NB4 (cell line): ENCODE measurements around the gene SLC12A7.
A peak's percentile ranks its signal among the peaks of the same experiment; 100 is the strongest.

Source experiments
- DNase-seq: peaks from one replicate; pipeline ENCODE4 v3.0.0; 2010; ENCODE audit warnings: low read depth
- H3K4me3 ChIP-seq: one replicate; pipeline ENCODE4 v1.5.1; 2011; ENCODE audit warnings: mild to moderate bottlenecking, low read depth, low read length, moderate library complexity
- MAX ChIP-seq: IDR thresholded peaks from 2 replicates; pipeline ENCODE4 v1.6.1; 2011; ENCODE audit warnings: low read depth, low read length
- MYC ChIP-seq: IDR thresholded peaks from 2 replicates; pipeline ENCODE4 v1.6.1; 2011; ENCODE audit warnings: low read depth, low read length
- POLR2A ChIP-seq: IDR thresholded peaks from 2 replicates; pipeline ENCODE4 v1.6.1; 2011; ENCODE audit warnings: mild to moderate bottlenecking; ENCODE audit not compliant: insufficient read length; ENCODE audit errors: extremely low read depth
- TF ChIP-seq, protein P1 (sequence below): IDR thresholded peaks from one replicate; pipeline ENCODE4 v1.5.1; 2012; ENCODE audit warnings: low read depth, low read length

The SLC12A7 gene

DNA sequence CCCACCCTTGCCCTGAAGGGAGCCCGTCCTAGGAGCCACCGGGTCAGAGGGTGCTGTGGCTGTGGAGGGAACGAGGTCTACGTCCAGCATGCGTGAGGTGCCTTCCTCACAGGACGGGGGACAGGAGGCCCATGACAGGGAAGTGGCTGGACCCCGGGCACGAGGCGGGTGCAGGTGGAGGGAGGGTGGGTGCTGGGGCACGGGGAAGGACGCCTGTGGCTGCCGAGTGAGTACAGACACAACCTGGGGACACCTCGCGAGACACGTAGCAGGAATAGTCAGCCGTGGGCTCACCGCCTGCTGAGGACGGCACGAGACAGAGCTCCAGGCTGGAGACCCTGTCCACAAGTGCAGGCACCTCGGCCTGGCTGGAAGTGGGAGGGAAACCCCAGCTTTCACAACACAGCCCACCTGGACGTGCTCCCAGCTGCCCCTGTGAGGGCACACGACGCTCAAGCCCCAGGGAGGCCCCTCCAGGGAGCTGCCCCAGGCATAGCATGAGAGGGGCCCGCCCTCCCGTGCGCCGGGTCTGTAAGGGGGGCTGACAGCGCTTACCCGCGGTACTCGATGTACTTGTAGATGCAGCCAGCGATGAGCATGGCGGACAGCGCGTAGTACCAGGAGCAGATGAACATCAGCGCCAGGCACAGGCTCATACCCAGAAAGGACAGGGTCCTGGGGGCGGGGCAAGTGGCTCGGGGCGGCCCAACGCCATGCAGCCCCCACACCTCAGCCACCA, 36.9 kb downstream of the SLC12A7 start:
- no peak overlapping the region for H3K4me3 ChIP-seq
- DNase-seq = no peak
- TF ChIP-seq POLR2A (no peak), MAX (no peak), MYC (no peak)
- TF ChIP-seq, protein P1, sequence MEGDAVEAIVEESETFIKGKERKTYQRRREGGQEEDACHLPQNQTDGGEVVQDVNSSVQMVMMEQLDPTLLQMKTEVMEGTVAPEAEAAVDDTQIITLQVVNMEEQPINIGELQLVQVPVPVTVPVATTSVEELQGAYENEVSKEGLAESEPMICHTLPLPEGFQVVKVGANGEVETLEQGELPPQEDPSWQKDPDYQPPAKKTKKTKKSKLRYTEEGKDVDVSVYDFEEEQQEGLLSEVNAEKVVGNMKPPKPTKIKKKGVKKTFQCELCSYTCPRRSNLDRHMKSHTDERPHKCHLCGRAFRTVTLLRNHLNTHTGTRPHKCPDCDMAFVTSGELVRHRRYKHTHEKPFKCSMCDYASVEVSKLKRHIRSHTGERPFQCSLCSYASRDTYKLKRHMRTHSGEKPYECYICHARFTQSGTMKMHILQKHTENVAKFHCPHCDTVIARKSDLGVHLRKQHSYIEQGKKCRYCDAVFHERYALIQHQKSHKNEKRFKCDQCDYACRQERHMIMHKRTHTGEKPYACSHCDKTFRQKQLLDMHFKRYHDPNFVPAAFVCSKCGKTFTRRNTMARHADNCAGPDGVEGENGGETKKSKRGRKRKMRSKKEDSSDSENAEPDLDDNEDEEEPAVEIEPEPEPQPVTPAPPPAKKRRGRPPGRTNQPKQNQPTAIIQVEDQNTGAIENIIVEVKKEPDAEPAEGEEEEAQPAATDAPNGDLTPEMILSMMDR = no peak

DNA sequence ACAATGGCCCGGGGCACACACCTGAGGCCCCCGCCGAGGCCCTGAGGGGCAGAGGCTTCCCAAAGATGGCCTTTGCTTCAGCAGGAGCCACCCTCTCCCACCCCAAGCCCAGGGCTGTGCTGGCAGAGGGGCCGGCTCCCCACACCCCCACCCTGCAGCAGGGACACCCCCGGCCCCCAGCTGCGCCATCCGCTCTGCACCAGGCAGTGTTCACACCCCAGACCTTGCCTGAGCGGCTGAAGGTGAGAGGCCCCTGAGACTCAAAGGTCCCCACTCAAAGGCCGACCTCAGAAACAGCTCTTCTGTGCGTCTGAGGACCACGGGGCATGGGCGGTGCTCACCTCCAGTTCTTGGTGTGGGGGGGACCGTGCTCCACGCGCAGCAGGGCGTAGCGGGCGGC, 37.6 kb downstream of the SLC12A7 start:
- H3K4me3 ChIP-seq = no peak overlapping the region
- TF ChIP-seq MAX (no peak), MYC (no peak), POLR2A (no peak)
- TF ChIP-seq, protein P1 = no peak
- no peak for DNase-seq

DNA sequence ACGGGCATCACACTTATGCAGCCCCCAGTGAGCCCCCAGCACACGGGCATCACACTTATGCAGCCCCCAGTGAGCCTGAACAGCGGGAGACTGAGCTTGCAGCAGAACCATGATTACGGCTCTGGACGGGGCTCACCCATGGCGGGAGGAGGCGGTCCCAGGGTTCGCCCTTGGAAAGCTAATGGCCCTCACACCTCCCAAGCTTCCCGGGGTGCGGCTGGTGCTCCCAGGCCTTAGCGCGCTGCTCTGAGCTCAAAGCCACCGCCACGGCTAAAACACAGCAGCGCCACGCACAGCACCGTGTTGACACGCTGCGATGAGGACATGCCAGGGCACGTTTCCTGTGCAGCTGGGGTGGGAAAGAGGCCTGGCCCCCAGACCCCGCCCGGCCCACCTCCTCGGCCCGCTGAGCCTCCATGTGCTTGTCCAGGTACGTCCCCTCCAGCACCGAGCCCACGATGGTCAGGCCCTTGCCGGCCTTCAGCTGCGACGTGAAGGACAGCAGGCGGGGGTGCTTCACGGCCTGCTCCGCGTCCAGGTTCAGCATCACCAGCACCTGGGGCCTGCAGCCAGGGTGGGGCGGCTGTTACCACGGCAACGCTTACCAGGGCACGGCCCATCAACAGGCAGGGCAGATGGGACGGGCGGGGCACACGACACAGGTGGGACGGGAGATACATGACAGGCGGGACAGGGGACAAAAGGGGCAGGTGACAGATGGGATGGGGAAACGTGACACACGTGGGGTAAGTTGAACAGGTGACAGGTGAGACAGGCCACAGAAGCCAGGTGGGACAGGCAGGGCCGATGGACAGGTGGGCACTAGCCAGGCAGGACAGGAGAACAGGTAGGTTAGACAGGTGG, 38.4 kb downstream of the SLC12A7 start:
- H3K4me3 ChIP-seq = no peak overlapping the region
- DNase-seq = no peak
- TF ChIP-seq MAX (no peak), MYC (no peak), POLR2A (no peak)
- TF ChIP-seq, protein P1 = no peak

DNA sequence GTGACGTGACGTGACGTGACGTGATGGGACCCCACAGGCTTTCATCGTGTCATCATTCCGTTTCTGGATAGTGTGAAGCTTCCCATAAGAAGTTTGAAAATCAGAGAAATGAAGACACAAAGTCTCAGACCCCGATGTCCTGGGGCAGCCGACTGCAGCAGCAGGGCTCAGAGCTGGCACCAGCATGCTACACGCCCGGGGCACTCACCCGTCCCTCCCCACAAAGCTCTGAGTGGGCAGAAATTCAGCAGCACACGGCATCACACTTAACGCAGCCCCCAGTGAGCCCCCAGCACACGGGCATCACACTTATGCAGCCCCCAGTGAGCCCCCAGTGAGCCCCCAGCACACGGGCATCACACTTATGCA, 42.2 kb downstream of the SLC12A7 start:
- H3K4me3 ChIP-seq = no peak overlapping the region
- TF ChIP-seq, protein P1 = no peak
- TF ChIP-seq POLR2A = no peak
- no peak for TF ChIP-seq MAX
- no peak for TF ChIP-seq MYC
- no peak for DNase-seq

GRCh38 chr5:1068895-1069719, 42.8 kb downstream of the SLC12A7 start:
- TF ChIP-seq POLR2A (no peak), MAX (peak; percentile 24; the same call in 1 of the 2 replicates)
- DNase-seq = no peak
- H3K4me3 ChIP-seq = no peak overlapping the region
